Stimulated activated CD8-positive, alpha-beta memory T cell treated with anti-CD3 and anti-CD28 coated beads, Interleukin-15, amount 100 ng/mL, for 4 hours (primary cell): ENCODE measurements around the gene CAB39L.
"Not testable (repeated sequence)": the region's sequence is repeated elsewhere in the genome, so short reads cannot be mapped to it uniquely, and the experiment has no call there.

Experiments
- DNase-seq, 2 donors: peaks; one replicate each; pipeline ENCODE4 v3.0.0-alpha.2; 2020; ENCODE audit warnings: low read depth in 2 of 2

CAB39L gene

DNA sequence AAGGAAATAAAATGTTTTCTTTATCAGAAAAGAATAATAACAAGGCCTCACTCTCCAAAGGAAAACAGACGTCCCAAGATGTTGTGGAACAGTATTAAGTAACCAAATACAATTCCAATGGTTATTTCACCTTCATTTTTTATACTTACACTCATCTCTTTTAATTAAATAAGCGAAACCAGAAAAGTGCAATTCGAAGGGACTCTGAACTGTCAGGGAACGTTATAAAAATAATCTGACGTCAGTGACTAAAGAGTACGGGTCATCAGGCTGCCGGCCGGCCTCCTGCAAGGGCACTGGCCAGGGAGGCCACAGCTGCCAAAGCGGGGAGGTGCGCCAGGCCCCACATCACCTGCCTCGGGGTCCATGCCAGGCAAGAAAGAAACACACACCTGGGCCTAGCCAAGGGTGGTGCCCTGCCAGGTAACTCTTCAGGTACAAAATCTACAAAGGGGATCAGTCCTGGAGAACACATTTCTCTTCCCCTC, 134.9 kb downstream of the CAB39L start:
- DNase-seq = no peak

DNA sequence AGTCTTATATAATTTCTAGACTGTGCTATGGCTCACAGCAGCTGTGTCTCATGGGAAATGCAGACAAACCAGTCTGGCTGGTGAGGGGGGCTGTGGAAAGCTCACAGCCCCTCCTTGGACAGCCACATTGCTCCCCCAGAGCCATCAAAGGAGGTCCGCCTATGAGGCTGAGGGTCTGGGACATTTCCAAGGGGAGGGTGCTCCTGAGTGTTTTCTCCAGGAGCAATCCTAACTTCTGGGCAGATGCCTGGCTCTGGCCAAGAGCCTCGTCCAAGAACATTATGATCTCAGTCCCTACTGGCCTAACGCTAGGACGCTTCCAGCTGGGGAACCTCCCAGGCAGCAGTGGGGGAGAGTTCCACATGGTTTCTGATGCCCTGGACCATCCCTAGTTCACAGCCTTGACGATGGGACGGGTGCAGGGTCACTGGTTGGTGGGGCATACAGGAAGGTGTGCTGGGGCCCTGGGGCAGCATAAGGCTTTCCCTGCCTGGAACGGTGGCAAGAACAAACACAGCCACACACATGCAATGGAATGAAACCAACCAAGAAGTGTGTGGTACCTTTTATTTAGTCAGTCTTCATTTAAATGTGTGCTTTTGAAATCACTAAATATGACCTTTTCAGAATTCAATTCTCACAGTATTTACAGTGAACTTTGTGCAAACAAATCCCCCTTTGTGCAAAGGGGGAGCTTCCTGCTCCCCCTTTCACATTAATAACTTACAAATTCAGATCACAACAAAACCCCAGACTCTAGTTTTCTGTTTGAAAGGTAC, 135.6 kb downstream of the CAB39L start:
- DNase-seq = no peak

DNA sequence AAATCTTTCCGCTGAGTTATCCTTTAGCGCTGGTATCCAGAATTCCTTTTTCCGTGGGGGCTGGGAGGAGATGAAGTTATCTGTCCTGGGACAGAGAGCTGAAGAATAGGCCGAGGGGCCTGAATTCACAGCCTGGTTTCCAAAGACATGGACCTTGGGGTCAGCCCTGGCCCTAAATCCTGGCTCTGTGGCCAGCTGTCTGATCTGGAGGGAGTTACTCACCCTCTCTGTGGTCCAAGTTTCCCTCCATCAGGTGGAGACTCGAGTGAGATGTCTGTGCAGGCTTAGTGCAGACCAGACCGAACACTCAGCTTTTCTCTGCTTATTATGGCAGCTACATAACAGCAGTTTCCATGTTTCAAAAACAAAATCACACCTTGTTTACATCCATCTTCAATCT, 136.5 kb downstream of the CAB39L start:
- no peak for DNase-seq

DNA sequence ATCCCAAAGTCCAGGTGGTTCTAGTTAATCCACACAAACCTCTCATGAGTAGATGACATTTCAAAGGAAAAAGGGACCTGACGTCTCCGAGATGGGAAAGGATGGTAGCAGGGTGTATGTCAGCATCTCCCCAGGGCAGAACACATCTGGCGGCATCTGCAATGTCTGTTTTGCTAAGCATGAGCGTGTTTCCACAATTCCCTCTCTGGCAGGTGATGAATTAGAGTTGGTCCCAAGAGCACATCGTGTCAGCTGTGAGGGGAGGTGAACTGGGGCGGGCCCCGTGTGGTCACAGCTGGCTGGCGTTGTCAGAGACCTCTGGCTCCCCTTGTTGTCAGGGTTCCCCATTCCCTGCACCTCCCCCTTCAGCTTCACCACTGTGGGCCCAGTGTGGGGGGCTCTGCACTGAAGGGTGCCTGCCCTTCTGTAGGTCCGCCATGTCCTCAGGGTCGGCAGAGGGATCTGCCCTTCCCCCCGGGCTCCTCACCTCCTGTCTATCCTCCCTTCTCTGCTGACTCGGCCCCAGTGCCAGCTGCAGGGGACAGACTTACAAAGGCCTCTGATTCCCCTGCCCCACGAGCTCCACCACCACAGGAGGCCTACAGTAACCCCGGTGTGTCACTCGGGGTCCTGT, 138.0 kb downstream of the CAB39L start:
- DNase-seq = no peak

- DNase-seq = no peak
Measured at GRCh38 chr13:49304763-49305700, 138.8 kb downstream of the CAB39L start.

DNA sequence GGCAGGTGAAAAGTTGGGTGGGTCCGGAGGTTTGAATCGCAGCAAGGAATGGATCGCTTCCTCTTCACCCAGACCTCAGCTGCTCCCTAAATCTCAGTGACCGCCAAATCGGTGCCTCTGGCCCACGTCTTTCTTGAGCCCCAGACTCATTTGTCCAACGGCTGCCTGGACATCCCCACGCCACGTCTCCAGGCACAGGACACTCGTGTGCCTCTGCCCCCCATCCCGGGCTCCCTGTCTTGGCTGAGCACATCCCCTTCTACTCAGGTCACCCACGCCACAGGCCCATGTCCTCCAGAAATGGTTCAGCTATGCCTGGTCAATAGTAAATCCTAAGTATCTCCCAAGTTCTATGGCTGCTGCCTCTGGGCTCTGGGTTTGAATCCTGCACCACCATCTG, 139.5 kb downstream of the CAB39L start:
- DNase-seq = no peak

GRCh38 chr13:49303533-49304252, 140.2 kb downstream of the CAB39L start:
- DNase-seq = no peak

DNA sequence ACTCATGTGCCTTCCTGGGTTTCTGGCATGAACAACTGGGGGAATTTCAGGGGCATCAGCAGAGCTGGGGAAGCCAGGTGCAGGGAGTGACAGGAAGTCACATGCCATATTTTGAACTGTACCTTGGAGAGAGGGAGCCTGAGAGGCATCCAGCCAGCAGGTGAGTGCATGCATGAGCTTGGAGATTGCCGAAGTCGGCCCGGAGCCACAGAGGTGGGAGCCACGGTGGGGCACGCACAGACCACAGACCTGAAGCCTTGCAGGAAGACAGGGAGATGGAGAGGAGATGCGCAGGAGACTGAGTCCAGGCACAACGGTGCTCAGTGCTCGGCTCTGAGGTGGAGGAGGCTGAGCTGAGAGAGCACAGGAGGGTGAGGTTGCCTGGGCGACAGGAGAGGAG, 141.0 kb downstream of the CAB39L start:
- no peak for DNase-seq

GRCh38 chr13:49302222-49302621, 141.6 kb downstream of the CAB39L start:
- DNase-seq = no peak

GRCh38 chr13:49300739-49301589, 142.9 kb downstream of the CAB39L start:
- DNase-seq = peak; percentile 34 to 51

DNA sequence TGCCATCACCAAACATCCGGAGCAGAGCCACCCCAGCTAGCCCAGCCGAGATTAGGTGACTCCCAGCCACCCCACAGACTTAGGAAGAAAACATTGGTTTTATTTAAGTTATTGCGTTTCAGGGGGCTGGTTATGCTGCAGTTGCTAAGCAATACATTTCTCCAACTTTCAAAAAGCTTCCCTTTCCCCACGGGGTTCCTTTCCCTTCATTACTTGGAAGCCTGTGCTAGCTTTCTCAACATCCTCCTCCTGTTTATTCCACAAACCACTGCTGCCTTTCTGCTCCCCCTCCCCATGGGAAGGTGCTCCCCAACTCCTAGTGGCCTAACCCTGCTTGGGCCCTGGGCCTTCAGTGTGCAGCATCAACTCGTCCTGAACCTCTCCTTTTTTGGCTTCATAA, 143.6 kb downstream of the CAB39L start:
- DNase-seq = no peak

- no peak for DNase-seq
Measured at GRCh38 chr13:49298903-49299605, 144.8 kb downstream of the CAB39L start.

DNA sequence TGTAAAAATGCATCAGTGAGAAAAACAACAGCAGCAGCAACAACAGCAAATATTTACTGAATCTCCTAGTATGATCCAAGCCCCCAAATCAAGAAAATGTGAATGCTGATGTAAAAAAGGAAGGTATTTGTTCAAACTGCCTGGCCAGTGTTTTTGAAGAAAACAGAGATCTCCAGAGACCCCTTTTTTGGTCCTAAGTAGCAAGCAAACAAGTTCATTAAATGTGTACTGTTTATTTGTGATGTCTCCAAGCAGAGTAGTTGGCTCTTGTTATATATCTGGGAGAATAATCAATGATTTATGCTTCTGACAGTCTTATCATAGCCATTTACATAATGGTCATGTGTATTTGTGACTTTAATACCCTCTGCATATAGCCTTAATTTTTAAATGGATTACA, 145.4 kb downstream of the CAB39L start:
- DNase-seq = no peak

- DNase-seq = no peak
Measured at GRCh38 chr13:49297338-49297737, 146.5 kb downstream of the CAB39L start.

DNA sequence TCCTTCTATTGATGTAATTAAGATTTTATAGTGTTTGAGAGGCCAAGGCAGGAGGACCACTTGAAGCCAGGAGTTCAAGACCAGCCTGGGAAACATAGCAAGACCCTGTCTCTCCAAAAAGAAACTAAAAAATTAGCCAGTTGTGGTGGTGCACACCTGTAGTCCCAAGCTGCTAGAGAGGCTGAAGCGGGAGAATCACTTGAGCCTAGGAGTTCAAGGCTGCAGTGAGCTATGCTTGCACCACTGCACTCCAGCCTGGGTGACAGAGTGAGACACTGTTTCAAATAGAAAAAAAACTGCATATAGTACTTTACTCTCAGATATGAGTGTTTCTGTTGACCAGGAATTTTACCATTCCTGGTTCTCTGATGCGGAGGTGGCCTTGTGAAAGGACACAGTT, 147.2 kb downstream of the CAB39L start:
- DNase-seq = no peak

DNA sequence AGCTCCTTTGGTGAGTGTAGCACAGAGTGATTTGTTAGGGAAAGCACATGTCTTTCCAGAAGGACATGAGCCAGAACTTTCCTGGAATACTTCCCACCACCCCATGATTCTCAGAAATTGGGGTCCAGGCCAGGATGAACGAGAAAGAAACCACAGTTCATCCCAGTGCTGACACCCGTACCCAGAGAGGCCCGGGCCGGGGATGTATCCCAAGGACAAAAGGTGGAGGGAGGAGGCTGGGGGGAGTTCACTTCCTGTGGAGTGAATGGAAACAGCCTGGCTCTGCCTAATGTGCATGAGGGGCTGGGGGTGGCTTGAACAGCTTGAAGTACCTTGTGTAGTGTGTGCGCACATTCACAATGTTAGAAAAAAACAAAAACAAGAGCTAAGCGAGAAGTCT, 148.6 kb downstream of the CAB39L start:
- no peak for DNase-seq

GRCh38 chr13:49294723-49295122, 149.1 kb downstream of the CAB39L start:
- DNase-seq = not testable (repeated sequence)

GRCh38 chr13:49292742-49293486, 150.9 kb downstream of the CAB39L start:
- no peak for DNase-seq

- DNase-seq = no peak
Measured at GRCh38 chr13:49288458-49288857, 155.4 kb downstream of the CAB39L start.
